Smooth muscle cell (in vitro differentiated cells): Measurements from ENCODE around the gene MACROD2. TPM values are rescaled to one million over a fixed set of nuclear protein-coding genes. Genes with fewer than 3 reads are reported as not detected.

Source experiments
- DNase-seq: peaks from one replicate; lab custom pipeline; 2025; ENCODE audit not compliant: unreplicated experiment; lab: John Stamatoyannopoulos, UW
- H2AFZ ChIP-seq: fragments of 200-600 bp; sonication (generic); 2 replicates; pipeline ENCODE4 v1.6.0; 2016; ENCODE audit warnings: antibody characterized with exemption, low read depth, mild to moderate bottlenecking
- H3F3A ChIP-seq: fragments of 200-600 bp; sonication (generic); 2 replicates; pipeline ENCODE4 v1.6.0; 2017; ENCODE audit warnings: antibody characterized with exemption, low read depth
- H3K27ac ChIP-seq: fragments of 200-600 bp; sonication (generic); 2 replicates; pipeline ENCODE4 v1.5.1; 2016; ENCODE audit warnings: low read depth, mild to moderate bottlenecking
- H3K27me3 ChIP-seq: fragments of 200-600 bp; sonication (generic); 2 replicates; pipeline ENCODE4 v1.6.1; 2016; ENCODE audit warnings: low read depth, mild to moderate bottlenecking
- H3K36me3 ChIP-seq: fragments of 200-600 bp; sonication (generic); 2 replicates; pipeline ENCODE4 v1.5.1; 2016; ENCODE audit warnings: low read depth
- H3K4me1 ChIP-seq: fragments of 200-600 bp; sonication (generic); 2 replicates; pipeline ENCODE4 v1.5.1; 2016; ENCODE audit warnings: low read depth
- H3K4me2 ChIP-seq: fragments of 200-600 bp; sonication (generic); 2 replicates; pipeline ENCODE4 v1.6.0; 2016; ENCODE audit warnings: mild to moderate bottlenecking
- H3K4me3 ChIP-seq: fragments of 200-600 bp; sonication (generic); 2 replicates; pipeline ENCODE4 v1.5.1; 2016; ENCODE audit warnings: mild to moderate bottlenecking
- H3K79me2 ChIP-seq: fragments of 200-600 bp; sonication (generic); 2 replicates; pipeline ENCODE4 v1.6.0; 2016; ENCODE audit warnings: low read depth, mild to moderate bottlenecking
- H3K9ac ChIP-seq: fragments of 200-600 bp; sonication (generic); 2 replicates; pipeline ENCODE4 v1.6.0; 2016; ENCODE audit warnings: low read depth
- H3K9me3 ChIP-seq: fragments of 200-600 bp; sonication (generic); replicated peaks from 2 replicates; pipeline ENCODE4 v1.5.1; 2016; ENCODE audit warnings: low read depth
- H4K20me1 ChIP-seq: fragments of 200-600 bp; sonication (generic); 2 replicates; pipeline ENCODE4 v1.6.0; 2016; ENCODE audit warnings: low read depth
- WGBS: methylation state at CpG from one replicate; pipeline ENCODE4 v1.1.7; 2016; ENCODE audit warnings: low lambda C conversion rate; 5-methylcytosine and 5-hydroxymethylcytosine counted together
- polyA plus RNA-seq: library from polyadenylated mRNA; unstranded; fragments of >200 nt; fragmentation: Nextera tagmentation; extraction: Ambion mirVana; gene quantifications from 2 replicates; pipeline ENCODE4 v1.2.1, GENCODE V29; 2016
- total RNA-seq: library from RNA; depleted of rRNA; stranded (reverse); fragments of >200 nt; gene quantifications from 2 replicates; pipeline ENCODE4 v1.2.3, GENCODE V29; 2014
- TF ChIP-seq, protein P1 (sequence below): fragments of 200-600 bp; sonication (generic); IDR thresholded peaks from 2 replicates; pipeline ENCODE4 v1.5.1; 2017; ENCODE audit warnings: borderline replicate concordance, mild to moderate bottlenecking, antibody characterized with exemption; ENCODE audit not compliant: insufficient read depth, poor library complexity, severe bottlenecking

MACROD2 gene
- total and polyA plus RNA-seq, 2 experiments from 2014 or later: 0.04 to 0.32 TPM

DNA sequence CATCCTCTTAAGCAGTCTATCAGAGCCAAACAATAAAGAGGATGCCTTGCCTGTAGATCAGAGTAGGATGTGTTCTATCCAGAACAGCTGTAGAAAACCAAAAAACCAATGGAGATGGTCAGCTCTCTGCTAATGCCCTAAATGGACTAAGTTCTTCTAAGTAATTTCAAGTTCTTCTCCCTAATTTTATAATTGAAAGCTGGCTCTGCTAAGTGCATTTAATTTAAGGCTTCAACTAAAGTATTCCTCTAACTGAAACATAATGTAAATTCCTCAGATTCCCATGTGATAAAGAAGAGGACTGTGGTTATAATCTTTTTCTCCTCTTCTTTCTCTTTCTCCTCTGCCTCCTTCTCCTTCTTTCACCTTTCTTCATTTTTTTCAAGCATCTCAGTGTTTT, 1868.4 kb downstream of the MACROD2 start:
- no peak overlapping the region for H3K4me3 ChIP-seq
- H3K4me2 ChIP-seq: no peak overlapping the region
- DNase-seq: no peak
- H4K20me1 ChIP-seq: no peaks in the 10 kb centered on the region
- H3K27me3 ChIP-seq: no peaks in the 10 kb centered on the region
- no peaks in the 10 kb centered on the region for H3K36me3 ChIP-seq
- no peak overlapping the region for H3K9ac ChIP-seq
- no peak overlapping the region for H3K27ac ChIP-seq
- no peaks in the 10 kb centered on the region for H3K4me1 ChIP-seq
- H3K79me2 ChIP-seq: no peaks in the 10 kb centered on the region
- no peak overlapping the region for H2AFZ ChIP-seq
- TF ChIP-seq, protein P1, sequence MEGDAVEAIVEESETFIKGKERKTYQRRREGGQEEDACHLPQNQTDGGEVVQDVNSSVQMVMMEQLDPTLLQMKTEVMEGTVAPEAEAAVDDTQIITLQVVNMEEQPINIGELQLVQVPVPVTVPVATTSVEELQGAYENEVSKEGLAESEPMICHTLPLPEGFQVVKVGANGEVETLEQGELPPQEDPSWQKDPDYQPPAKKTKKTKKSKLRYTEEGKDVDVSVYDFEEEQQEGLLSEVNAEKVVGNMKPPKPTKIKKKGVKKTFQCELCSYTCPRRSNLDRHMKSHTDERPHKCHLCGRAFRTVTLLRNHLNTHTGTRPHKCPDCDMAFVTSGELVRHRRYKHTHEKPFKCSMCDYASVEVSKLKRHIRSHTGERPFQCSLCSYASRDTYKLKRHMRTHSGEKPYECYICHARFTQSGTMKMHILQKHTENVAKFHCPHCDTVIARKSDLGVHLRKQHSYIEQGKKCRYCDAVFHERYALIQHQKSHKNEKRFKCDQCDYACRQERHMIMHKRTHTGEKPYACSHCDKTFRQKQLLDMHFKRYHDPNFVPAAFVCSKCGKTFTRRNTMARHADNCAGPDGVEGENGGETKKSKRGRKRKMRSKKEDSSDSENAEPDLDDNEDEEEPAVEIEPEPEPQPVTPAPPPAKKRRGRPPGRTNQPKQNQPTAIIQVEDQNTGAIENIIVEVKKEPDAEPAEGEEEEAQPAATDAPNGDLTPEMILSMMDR: no peak
- H3F3A ChIP-seq: no peaks in the 10 kb centered on the region
- peaks cover 2% of the 10 kb centered on the region for H3K9me3 ChIP-seq

DNA sequence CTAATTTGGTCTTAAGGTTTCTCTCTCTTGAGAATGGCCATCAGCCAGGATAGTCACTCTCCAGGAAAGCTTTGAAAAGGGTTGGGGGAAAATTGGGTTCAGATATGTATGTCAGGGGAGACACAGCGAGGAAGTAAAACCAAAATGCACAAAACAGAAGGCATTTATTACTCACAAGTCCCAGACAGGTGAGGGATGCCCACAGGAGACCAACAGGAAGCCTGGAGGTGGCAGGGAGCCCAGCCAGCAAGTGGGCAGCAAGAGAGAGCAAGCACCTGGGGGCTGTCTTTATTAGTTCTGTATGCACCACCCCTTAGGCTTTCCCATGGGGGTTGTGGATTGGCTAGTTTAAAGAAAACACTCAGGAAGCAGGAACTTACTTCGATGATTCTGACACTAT, 1870.2 kb downstream of the MACROD2 start:
- TF ChIP-seq, protein P1: no peak
- 100% methylated on average over 2 of the region's 2 CpGs for WGBS
- no peak overlapping the region for H3K27ac ChIP-seq

DNA sequence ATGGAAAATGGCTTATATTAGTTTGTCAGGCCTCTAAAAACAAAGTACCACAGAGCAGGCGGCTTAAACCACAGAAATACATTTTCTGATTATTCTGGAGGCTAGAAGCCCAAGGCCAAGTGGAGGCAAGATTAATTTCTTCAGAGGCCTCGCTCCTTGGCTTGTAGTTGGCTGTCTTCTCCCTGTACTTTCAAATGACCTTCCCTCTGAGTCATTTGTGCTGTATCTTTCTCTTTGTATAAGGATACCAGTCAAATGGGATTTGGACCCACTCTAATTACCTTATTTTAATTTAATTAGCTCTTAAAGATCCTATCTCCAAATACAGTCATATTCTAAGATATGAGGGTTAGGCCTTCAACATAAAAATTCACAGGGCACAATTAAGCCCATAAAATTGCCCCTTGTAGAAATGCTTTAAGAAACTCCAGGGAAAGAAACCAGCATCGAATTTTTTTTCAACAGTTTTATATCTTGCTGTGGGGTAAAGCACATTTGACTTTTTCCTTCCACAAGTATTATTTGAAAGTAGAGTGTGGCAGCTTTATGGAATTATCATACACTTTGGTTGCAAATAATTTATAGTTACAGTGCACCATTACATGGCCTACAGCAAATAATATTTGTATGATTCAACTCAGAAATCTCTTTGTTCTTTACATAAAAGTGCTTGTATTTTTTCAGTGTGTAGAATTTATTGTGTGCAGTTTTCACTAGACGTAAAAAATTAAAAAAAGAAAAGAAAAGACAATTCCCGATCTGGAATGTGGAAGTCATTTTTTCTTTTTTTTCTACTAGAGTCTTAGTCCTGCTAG, 1871.8 kb downstream of the MACROD2 start:
- Histone ChIP-seq H2AFZ (no peak overlapping the region), H3K27me3 (no peaks in the 10 kb centered on the region), H3K27ac (no peak overlapping the region), H3K4me3 (no peak overlapping the region), H3K36me3 (no peaks in the 10 kb centered on the region), H3K4me1 (no peaks in the 10 kb centered on the region), H3F3A (no peaks in the 10 kb centered on the region), H3K4me2 (no peak overlapping the region), H4K20me1 (no peaks in the 10 kb centered on the region), H3K9ac (no peak overlapping the region), H3K79me2 (no peaks in the 10 kb centered on the region), H3K9me3 (peaks cover 2% of the 10 kb centered on the region)
- no peak for DNase-seq
- TF ChIP-seq, protein P1: no peak
- 93% methylated on average over 5 of the region's 5 CpGs for WGBS

More for the DNA sequence above, 1870.2 kb downstream of the MACROD2 start:
- no peaks in the 10 kb centered on the region for H3K79me2 ChIP-seq
- no peak overlapping the region for H2AFZ ChIP-seq
- H3K4me1 ChIP-seq: no peaks in the 10 kb centered on the region
- DNase-seq: no peak
- no peaks in the 10 kb centered on the region for H3F3A ChIP-seq
- no peaks in the 10 kb centered on the region for H3K27me3 ChIP-seq
- peaks cover 2% of the 10 kb centered on the region for H3K9me3 ChIP-seq
- no peak overlapping the region for H3K4me2 ChIP-seq
- no peak overlapping the region for H3K9ac ChIP-seq
- no peaks in the 10 kb centered on the region for H3K36me3 ChIP-seq
- H3K4me3 ChIP-seq: no peak overlapping the region
- no peaks in the 10 kb centered on the region for H4K20me1 ChIP-seq

DNA sequence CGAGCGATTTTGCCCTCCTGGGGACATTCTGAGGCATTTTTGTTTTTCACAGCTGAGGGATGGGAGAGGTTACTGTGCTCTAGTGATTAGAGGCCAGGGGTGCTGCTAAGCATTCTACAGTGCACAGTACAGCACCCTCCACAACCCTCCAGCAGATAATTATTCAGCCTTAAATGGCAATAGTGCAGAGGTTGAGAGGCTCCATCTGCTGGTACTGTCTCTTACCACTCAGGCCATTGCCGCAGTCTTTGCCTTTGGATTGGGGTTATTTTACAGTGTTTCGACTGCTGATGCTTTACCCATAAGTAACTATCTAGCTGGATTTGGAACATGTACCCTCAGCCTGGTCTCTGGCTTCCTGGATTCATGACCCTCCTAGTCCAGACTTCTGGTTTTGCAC, 1872.6 kb downstream of the MACROD2 start:
- Histone ChIP-seq H4K20me1 (no peaks in the 10 kb centered on the region), H2AFZ (no peak overlapping the region), H3K27me3 (no peaks in the 10 kb centered on the region), H3K79me2 (no peaks in the 10 kb centered on the region), H3F3A (no peaks in the 10 kb centered on the region), H3K9ac (no peak overlapping the region), H3K27ac (no peak overlapping the region), H3K4me1 (no peaks in the 10 kb centered on the region), H3K4me3 (no peak overlapping the region), H3K4me2 (no peak overlapping the region), H3K36me3 (no peaks in the 10 kb centered on the region), H3K9me3 (peaks cover 2% of the 10 kb centered on the region)
- DNase-seq: no peak
- WGBS: 94% methylated on average over 4 of the region's 4 CpGs
- TF ChIP-seq, protein P1: no peak
